Measurements from ENCODE around the gene SLC9A7.

DNA sequence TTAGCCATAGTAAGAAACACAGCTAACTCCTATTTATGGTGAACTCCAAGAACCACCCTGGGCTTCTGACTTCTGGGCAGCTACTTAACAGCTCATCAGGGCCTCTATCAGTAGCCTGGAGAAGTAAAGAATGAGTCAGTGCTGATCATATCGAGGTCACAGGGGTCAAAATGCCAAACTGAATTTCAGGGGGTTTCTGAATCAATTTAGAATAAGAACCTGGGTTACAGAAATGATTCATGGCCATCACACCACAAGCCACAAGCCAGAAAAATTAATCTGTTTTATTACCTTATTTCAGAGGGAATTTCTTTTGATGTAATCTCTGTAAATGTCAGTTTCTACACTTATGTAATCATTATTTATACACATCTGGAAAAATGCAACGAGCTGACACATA lies 121.0 kb downstream of the SLC9A7 start:
- no peak for TF ChIP-seq CTCF (tag by site-specific recombination; IDR thresholded peaks at IDR 0.05)
- no peak for TF ChIP-seq ZNF624 (tag by site-specific recombination; IDR thresholded peaks at IDR 0.05)
- no peak for TF ChIP-seq ZNF302 (tag by site-specific recombination; IDR thresholded peaks at IDR 0.05; ENCODE audit: low read depth)
- TF ChIP-seq ZNF274 (IDR thresholded peaks at IDR 0.05; ENCODE audit: low read length): no peak
- no peak for TF ChIP-seq ZNF274 (tag by site-specific recombination; IDR thresholded peaks at IDR 0.05; ENCODE audit: borderline replicate concordance)
- no peak for TF ChIP-seq ZNF596 (tag by site-specific recombination; IDR thresholded peaks at IDR 0.05)
- TF ChIP-seq, protein P1, sequence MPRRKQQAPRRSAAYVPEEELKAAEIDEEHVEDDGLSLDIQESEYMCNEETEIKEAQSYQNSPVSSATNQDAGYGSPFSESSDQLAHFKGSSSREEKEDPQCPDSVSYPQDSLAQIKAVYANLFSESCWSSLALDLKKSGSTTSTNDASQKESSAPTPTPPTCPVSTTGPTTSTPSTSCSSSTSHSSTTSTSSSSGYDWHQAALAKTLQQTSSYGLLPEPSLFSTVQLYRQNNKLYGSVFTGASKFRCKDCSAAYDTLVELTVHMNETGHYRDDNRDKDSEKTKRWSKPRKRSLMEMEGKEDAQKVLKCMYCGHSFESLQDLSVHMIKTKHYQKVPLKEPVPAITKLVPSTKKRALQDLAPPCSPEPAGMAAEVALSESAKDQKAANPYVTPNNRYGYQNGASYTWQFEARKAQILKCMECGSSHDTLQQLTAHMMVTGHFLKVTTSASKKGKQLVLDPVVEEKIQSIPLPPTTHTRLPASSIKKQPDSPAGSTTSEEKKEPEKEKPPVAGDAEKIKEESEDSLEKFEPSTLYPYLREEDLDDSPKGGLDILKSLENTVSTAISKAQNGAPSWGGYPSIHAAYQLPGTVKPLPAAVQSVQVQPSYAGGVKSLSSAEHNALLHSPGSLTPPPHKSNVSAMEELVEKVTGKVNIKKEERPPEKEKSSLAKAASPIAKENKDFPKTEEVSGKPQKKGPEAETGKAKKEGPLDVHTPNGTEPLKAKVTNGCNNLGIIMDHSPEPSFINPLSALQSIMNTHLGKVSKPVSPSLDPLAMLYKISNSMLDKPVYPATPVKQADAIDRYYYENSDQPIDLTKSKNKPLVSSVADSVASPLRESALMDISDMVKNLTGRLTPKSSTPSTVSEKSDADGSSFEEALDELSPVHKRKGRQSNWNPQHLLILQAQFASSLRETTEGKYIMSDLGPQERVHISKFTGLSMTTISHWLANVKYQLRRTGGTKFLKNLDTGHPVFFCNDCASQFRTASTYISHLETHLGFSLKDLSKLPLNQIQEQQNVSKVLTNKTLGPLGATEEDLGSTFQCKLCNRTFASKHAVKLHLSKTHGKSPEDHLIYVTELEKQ (tag by site-specific recombination; IDR thresholded peaks at IDR 0.05; ENCODE audit: borderline replicate concordance): no peak
- TF ChIP-seq KLF8 (tag by site-specific recombination; IDR thresholded peaks at IDR 0.05): no peak
- TF ChIP-seq ZNF174 (tag by site-specific recombination; IDR thresholded peaks at IDR 0.05): no peak
- no peak for TF ChIP-seq SALL2 (tag by site-specific recombination; IDR thresholded peaks at IDR 0.05; ENCODE audit: borderline replicate concordance)
